Heart left ventricle (tissue), 13 donors: Measurements from ENCODE around the gene RANBP3.

ENCODE experiments used
- CTCF ChIP-seq, 12 donors: fragments of 200-600 bp; sonication (generic) in 4 of 12; IDR thresholded peaks; one replicate each; pipeline versions ENCODE4 v1.5.0 to v1.8.0; 2018 to 2022; ENCODE audit warnings: antibody characterized with exemption in 12 of 12, mild to moderate bottlenecking in 5 of 12
- POLR2A ChIP-seq, 2 donors: fragments of 450-650 bp; IDR thresholded peaks; one replicate each; pipeline ENCODE4 v1.6.1; 2017; ENCODE audit warnings: antibody characterized with exemption in 2 of 2, mild to moderate bottlenecking in 2 of 2, moderate library complexity in 2 of 2
- donor health status: ischemic (EF 13 %, LVEDD 7.1; RV severe dilation, severe dysfunction).
- donor health status: DM: no; HTN: yes; CAD: no.
- donor health status: DM: no; HTN: no; CAD: no.
- donor health status: ischemic (EF 25% LVEDD 6.9; RV normal size, moderate dysfunction).
- donor health status: ischemic (EF 25% LVEDD 5.7; RV mildly dilated, moderate dysfunction).
- donor health status: ischemic (EF 35%, LVEDD 5.7; RV mildly dilated, moderate dysfunction).
- donor health status: nonischemic (EF 11% LVEDD 7.7; RV severe dilation, severe dysfunction).
- donor health status: DM: yes; HTN: yes; CAD: no.
- donor health status: PGD.
- donor health status: ischemic (EF 29% LVEDD 5.4; RV normal size, mild dysfunction).
- donor health status: nonischemic (EF 23%, LVEDD 6.1; RV moderate dilation, normal function).

GRCh38 chr19:5961969-5962945 lies 15.7 kb downstream of the RANBP3 start:
- TF ChIP-seq POLR2A (IDR thresholded peaks at IDR 0.05) (peak in 1 of 2 donors; percentile 10), CTCF (IDR thresholded peaks at IDR 0.05) (no peak)
